Stimulated activated CD4-positive, alpha-beta T cell treated with anti-CD3 and anti-CD28 coated beads, Interleukin-2, amount 100 ng/mL, for 4 hours (primary cell): ENCODE results near the gene METTL16.
"Not testable (repeated sequence)": the region's sequence is repeated elsewhere in the genome, so short reads cannot be mapped to it uniquely, and the experiment has no call there.

ENCODE experiments used
- DNase-seq: peaks from one replicate; pipeline ENCODE4 v3.0.0-alpha.2; 2020; ENCODE audit warnings: low read depth

Gene METTL16

DNA sequence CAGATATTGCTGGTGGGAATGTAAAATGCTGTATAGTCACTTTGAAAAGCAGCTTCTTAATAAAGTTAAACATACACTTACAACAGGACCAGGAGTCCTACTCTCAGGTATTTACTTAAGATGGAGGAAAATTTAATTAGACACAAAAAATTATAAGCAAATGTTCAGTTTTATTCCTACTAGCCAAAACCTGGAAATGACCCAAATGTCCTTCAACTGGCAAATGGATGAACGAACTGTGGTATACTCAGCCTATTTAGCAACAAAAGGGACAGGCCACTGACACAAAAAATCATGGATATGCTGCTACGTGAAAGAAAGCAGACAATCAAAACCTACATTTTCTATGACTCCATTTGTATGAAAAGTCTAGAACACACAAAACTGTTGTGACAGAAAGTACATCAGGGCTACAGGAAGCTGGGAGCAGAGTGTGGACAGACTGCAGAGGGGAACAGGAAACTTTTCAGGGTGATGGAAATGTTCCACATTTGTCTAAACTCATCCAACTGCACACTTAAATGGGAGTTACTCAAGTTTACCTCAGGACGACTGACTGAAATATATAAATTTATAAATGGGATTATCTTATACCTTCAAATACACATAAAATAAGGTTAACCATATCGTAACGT lies 61.6 kb downstream of the METTL16 start:
- DNase-seq: no peak

DNA sequence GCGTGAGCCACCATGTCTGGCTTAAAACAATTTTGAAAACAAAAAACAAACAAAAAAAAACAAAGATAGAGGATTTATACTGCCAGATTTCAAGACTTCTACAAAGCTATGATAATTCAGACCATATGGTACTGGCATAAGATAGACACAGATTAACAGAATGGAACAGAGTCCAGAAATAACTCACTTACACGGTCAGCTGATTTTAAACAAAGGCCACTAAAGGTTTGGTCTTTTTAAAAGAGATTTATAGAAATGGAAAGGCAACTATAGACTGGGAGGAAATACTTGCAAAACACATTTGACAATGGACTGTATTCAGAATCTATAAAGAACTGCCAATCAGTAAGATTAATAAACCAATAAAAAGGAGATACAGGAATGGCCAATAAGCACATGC lies 62.2 kb downstream of the METTL16 start:
- DNase-seq: no peak

DNA sequence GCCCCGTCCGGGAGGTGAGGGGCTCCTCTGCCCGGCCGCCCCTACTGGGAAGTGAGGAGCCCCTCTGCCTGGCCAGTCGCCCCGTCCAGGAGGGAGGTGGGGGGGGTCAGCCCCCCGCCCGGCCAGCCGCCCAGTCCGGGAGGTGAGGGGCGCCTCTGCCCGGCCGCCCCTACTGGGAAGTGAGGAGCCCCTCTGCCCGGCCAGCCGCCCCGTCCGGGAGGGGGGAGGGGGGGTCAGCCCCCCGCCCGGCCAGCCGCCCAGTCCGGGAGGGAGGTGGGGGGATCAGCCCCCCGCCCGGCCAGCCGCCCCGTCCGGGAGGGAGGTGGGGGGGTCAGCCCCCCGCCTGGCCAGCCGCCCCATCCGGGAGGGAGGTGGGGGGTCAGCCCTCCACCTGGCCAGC lies 64.2 kb downstream of the METTL16 start:
- DNase-seq: not testable (repeated sequence)

DNA sequence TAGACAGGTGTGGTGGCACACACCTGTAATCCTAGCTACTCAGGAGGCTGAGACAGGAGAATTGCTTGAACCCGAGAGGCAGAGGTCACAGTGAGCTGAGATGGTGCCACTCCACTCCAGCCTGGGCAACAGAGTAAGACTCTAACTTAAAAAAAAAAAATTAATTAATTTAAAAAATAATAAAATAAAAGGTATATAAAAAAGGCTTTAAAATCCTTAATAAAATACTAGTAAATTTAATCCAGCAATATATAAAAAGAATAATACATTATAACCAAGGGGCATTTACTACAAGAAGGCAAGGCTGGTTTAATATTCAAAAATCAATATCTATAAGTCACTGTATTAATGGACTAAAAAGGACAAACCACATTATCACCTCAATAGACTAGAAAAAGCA lies 66.0 kb downstream of the METTL16 start:
- no peak for DNase-seq

DNA sequence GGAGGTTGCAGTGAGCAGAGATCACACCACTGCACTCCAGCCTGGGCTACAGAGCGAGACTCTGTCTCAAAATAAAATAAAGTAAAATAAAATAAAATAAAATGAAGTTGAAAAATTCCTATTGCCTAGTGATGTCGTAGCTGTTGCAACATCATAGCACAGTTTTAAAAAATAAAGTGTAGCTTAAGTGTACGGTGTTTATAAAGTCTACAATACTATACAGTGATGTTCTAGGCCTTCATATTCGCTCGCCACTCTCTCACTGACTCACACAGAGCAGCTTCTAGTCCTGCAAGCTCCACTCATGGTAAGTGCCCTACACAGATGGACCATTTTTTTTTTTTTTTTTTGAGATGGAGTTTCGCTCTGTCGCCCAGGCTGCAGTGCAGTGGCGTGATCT lies 67.3 kb downstream of the METTL16 start:
- DNase-seq: no peak

DNA sequence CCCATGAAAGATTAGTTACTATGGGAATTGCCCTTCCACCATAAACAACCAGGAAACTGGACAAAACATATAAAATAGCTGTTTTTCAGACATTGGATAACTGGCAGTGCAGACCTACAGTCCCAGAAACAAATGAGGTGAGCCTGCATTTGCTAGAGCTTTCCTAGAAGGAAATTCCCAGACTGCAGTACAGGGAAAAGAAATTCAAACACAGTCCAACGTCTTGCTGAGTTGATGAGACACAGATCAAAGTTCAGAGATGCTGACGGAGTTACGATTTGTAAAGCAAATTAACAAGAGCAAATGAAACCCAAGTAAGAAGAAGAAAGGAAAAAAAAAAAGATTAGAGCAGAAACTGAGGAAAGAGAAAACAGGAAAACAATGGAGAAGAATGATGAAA lies 69.5 kb downstream of the METTL16 start:
- no peak for DNase-seq

DNA sequence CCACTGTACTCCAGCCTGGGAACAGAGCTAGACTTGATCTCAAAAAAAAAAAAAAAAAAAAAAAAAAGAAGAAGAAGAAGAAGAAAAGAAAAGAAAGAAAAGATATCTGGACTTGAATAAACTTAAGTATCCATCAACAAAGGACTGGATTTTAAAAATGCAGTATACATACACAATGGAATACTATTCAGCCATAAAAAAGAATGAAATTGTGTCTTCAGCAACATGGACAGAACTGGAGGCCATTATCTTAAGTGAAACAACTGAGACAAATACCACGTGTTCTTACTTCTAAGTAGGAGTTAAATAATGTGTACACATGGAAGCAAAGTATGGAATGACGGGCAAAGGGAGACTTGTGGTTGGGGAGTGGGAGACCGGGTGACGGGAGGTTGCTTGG lies 70.8 kb downstream of the METTL16 start:
- no peak for DNase-seq

DNA sequence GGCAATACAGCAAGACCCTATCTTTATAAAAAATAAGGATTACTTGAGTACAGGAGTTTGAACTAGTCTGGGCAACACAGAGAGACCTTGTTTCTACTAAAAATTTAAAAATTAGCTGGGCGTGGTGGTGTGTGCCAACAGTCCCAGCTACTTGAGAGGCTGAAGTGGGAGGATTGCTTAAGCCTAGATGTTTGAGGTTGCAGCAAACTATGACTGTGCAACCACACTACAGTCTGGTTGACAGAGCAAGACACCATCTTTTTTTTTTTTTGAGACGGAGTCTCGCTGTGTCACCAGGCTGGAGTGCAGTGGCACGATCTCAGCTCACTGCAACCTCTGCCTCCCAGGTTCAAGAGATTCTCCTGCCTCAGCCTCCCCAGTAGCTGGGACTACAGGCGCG lies 71.7 kb downstream of the METTL16 start:
- not testable (repeated sequence) for DNase-seq

DNA sequence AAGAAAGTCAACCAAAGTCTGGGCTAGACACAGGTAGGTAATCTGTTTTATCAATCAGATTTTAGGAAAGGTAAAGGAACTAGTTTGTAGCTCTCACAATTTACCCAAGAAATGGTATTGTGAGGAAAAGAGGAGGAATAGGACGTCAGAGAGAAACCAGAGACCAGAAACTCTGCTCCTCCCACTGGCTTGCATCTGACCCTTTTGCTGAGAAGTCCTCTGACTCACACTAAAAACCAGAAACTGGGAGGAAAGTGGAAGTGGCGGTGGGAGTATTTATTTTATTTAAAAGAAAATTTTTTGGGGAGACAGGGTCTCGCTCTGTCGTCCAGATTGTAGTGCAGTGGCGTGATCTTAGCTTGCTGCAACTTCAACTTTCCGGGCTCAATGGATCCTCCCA lies 72.9 kb downstream of the METTL16 start:
- DNase-seq: no peak

DNA sequence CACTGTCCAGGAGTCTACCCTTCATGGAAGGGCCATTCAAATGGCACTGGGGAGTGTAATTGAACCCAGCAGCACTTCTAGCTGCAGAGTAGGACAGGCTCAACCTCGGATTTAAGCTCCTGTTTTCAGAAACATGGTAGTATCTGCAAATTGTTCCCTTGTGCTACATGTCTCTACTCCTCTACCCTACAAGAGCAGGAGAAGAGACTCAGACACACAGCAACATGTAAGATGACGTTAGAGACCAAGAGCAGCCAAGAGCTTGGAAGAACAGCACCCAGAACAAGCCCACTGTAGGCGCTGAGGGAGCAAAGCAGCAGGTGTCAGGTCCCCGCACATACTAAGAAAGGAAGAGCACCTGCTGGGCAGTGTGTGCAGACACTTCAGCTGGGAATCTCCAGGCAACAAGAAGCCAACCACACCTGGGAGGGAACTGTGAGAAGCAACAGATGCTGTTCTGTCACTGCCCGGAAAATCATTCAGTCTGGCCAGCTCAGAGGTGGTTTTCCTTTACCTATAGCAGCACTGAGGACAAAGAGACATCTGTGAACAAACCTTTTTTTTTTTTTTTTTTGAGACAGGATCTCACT lies 75.3 kb downstream of the METTL16 start:
- no peak for DNase-seq

DNA sequence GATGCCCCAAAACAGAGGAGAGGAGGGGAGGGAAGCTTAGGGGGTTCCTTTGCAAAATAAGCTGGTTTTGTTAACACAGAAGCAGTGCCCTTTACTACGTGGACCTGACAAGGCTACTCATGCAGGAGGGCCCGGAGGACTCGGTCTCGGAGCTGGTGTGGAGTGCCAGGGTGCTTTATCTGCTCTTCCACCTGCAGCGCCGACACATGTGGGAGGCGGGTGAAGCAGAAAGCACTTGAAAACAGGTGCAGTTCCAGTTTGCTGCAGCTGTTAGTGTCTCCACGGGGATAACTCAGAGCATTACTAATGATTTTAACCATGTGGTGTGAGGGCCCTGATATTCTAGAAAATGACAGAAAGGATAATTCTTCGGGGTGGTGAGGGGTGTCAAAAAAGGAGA lies 75.8 kb downstream of the METTL16 start:
- DNase-seq: no peak

DNA sequence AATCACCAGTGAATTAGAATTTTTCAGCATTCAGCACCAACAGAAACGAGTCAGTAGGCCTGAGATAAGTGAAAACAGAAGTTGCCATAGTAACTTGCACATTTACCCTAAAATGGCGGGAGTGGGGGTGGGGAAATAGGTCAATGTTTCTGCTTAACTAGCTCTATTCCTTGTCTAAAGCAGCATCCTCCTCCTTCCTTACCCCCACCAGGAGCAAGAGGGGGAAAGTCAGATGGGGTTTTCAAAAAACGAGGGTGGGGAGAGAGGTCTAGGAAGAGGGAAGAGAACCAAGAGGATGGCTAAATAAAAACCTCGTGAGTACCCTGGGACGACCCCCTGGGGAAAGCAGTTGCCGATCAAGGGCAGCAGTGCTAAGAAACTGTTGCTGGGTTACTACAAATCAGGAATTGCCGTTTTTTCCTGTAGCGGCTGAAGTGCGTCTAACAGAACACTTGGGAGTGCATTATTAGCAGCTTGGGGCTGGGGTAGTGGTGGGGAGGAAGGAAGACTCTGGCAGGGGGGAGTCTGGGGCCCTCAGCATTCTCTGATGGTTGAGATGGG lies 76.4 kb downstream of the METTL16 start:
- DNase-seq: no peak

DNA sequence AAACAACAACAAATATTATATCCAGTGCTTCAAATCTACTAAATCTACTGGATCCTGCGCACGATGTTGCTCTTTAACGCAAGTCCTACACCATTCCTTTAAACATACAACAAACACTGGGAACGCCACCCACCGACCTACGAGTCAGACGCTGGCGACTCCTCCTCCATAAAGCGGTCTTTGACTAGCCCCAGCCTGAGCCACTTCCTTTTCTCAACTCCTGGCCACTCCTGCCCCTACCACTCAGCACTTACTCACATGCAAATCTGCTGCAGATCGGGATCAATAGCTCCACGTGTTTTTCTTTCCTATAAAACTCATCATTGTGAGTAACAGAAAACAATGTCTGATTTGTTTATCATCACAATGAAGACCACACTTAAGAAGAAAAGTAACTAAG lies 78.0 kb downstream of the METTL16 start:
- DNase-seq: no peak

DNA sequence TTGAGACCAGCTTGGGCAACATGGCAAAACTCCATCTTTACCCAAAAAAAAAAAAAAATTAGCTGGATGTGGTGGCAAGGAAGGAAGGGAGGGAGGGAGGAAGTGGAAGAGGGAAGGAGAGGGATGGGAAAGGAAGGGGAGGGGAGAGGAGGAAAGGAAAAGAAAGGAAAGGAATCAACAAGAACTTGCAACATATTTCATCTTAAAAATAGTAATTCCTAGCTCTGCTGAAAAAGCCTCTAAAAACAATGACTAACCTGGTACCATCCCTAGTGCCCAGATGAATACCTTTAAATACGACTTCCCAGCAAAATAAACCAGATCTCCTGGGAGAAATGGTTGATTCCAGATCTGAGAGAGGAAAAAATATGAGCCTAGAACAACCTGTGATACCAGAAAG lies 83.8 kb downstream of the METTL16 start:
- DNase-seq: no peak

DNA sequence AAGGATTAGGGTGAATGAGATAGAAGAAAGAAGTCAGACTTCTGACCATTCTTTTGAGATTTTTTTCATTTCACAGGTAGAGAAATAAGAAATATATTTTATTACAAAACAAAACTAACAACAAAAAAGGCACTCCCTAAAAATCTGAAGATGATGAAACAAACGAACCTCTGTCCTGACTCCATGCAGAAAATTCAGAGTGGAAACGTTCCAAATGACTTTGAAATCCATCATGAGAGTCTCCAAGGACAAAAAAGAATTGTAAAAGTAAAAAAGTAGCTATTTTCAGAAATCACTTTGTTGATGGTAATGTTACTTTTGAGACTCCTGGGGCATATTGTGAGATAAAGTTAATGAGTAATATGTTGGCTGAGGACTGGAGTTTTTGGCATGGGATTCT lies 84.5 kb downstream of the METTL16 start:
- DNase-seq: no peak

DNA sequence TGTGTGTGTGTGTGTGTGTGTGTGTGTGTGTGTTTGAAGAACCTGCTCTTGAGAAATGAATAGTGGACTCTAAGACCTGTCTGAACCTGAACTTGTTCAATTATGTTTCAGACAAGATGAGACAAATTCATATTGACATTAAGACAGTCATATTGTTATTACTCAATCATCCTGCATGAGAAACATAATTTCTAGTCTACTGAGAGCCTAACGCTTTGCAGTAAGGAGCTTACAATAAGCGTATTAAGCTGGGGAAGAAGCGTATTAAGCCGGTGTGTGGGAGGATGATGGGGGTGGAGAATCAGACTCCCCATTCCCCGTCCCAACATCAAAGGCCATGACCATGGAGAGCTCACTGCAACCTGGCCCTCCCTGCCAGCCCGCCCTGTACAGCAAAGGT lies 88.4 kb downstream of the METTL16 start:
- DNase-seq: no peak

DNA sequence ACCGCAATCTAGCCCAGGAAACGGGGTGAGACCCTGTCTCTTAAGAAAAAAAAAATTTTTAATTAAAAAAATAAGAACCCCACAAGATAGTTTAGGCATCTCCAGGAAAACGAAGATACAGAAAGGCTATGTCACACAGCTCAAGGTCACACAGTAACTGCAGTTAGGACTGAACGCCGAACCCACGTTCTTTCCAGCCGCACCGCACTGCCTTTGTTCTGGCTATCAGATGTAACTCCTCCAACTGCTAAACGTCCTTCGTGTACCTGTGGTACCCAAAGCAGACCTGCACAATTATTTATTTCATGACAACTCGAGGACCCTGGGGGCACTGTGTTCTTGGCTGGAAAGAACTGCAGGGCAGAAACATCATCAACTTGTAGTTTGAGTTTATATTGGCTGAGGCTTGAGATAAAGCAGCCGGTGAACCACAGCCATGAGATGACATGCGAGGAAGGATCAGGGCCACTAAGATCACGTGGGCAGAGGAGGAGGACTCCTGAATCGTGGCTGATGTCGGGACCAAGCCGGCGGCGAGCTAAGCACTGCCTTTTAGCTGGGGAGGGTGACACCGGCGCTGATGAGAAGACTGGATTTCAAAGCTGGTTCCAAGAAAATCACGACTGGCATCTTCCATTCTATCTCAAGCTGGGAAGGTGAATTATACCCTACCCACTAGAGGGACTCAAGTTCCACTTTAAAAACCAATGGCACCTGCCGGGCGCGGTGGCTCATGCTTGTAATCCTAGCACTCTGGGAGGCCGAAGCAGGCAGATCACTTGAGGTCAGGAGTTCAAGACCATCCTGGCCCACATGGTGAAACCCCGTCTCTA lies 90.2 kb downstream of the METTL16 start:
- DNase-seq: no peak

DNA sequence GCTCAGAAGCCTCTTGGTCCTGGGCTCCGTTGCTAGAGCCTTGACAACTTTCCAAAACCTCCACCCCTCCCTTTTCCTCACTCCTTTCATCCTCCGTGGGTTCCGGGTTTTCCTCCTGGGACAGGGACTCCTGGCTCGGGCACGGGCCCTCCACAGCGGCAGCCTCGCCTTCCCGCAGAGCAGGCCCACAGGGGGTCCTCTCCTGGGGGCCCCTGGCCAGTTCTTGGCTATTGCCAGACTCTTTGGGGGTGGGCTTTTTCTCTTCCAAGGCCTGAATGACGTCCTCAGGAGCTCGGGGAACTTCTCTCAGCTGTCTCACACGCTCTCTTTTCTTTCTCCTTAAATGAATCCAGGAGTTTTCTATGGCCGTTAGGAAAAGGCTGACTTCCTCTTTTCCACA lies 91.5 kb downstream of the METTL16 start:
- no peak for DNase-seq

DNA sequence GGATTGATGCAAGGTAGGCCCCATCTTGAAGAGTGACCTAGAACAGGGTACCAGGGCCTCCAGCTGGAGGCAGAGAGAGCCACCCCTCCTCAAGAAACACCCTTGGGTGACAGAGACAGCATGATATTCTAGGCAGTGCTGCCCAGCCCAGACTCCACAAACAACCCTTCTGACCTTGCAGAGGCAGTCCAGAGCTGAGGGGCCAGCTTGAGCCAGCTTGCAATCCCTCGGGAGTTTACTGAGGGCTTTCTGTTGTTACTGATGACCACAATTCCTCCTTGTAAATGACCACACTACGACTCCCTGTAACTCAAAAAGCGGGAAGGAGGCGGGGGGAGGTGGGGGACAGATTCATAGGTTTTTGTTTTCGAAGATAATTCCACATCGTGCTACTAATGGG lies 92.2 kb downstream of the METTL16 start:
- no peak for DNase-seq

DNA sequence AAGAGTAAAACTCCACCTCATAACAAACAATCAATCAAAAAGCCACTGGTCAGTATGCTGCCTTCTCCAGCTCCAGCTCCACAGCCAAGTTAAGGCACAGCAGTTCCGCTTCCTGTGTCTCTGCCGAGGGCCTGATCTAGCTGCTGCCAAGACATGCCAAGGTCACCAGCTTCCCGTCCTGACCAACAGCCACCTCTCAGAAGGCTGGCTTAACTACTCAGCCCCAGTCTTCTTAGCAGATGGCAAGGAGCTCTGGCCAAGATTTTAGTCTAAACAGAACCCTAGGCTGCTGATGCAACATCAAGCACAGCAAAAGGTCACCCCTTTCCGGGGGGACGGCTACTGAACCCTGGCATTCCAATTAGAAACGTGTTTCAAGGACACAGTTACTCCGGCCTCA lies 93.1 kb downstream of the METTL16 start:
- no peak for DNase-seq

DNA sequence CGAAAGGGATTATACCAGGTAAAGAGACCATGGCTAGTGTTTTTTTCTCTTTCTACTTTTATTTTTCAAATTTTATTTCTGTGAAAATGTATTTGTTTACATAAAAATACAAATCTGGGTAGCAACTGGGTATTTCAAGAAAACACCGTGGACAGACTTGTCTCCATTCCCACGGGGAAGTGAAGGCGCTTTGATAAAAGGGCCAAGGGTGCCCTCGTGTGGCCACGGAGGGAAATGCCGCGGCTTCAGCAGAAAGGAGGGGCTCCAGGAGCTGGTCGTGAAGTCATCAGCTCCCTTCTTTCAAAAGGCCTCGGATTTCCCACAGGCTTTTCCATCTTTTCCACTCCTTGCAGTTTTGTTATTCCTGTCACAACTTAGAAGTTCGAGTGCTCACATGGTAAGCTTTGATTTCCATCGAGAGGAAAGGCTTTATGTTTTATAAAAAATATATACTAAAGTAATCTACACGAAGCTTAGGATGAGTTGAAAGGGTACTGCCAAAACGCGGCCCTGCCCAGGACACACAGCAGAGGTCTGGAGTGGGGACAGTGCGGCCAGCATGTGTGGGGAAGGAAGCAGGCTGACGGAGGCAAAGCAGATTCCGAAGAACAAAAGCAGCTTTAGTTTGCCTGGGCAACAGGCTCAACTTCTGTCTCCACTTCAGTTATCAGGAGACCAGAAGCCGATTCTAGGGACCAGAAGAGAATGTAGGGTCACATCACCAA lies 95.5 kb downstream of the METTL16 start:
- peak; percentile 79 for DNase-seq

DNA sequence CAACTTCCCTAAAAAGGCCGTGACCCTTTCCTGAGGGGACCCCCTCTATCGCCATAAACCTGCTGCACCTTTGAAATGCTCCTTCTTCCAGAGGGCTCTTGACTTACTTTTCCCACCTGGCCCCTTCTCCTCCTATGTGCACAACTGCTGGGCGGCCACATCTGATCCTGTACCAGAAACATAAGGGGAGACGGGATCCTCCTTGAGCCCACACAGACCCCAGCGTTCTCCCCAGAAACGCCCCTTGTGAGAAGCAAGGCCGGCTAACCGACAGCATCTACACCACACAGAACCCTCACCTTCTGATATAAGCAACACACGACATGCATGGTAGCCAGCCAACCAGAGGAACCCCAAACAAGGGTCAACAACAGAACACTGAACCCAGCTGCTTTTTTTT lies 96.6 kb downstream of the METTL16 start:
- no peak for DNase-seq
